Measurements from ENCODE around the gene CMYA5.
"Not testable (repeated sequence)": the region's sequence is repeated elsewhere in the genome, so short reads cannot be mapped to it uniquely, and the experiment has no call there.

CMYA5 gene

GRCh38 chr5:79702606-79703380 lies 13.2 kb downstream of the CMYA5 start:
- peak; percentile 21 for DNase-seq (ENCODE audit: low spot score)

- DNase-seq (ENCODE audit: low spot score) = no peak
These were observed 13.7 kb downstream of the CMYA5 start for GRCh38 chr5:79703381-79703645.

- DNase-seq (ENCODE audit: low spot score) = no peak
These were observed 14.9 kb downstream of the CMYA5 start for GRCh38 chr5:79704553-79704952.

GRCh38 chr5:79705632-79706031 lies 16.0 kb downstream of the CMYA5 start:
- no peak for DNase-seq (ENCODE audit: low spot score)

- DNase-seq (ENCODE audit: low spot score) = not testable (repeated sequence)
These were observed 16.7 kb downstream of the CMYA5 start for GRCh38 chr5:79706317-79706716.

- DNase-seq (ENCODE audit: low spot score) = no peak
These were observed 17.9 kb downstream of the CMYA5 start for GRCh38 chr5:79707535-79707934.

GRCh38 chr5:79712741-79713140 lies 23.1 kb downstream of the CMYA5 start:
- no peak for DNase-seq (ENCODE audit: low spot score)

GRCh38 chr5:79713727-79714126 lies 24.1 kb downstream of the CMYA5 start:
- no peak for DNase-seq (ENCODE audit: low spot score)

- DNase-seq (ENCODE audit: low spot score) = no peak
These were observed 27.2 kb downstream of the CMYA5 start for GRCh38 chr5:79716839-79717238.

GRCh38 chr5:79720096-79720495 lies 30.5 kb downstream of the CMYA5 start:
- no peak for DNase-seq (ENCODE audit: low spot score)

GRCh38 chr5:79727451-79728355 lies 38.1 kb downstream of the CMYA5 start:
- no peak for DNase-seq (ENCODE audit: low spot score)

GRCh38 chr5:79728396-79728795 lies 38.8 kb downstream of the CMYA5 start:
- DNase-seq (ENCODE audit: low spot score) = no peak

GRCh38 chr5:79729679-79730078 lies 40.0 kb downstream of the CMYA5 start:
- DNase-seq (ENCODE audit: low spot score) = no peak

- no peak for DNase-seq (ENCODE audit: low spot score)
These were observed 40.9 kb downstream of the CMYA5 start for GRCh38 chr5:79730564-79730963.

- DNase-seq (ENCODE audit: low spot score) = no peak
These were observed 42.1 kb downstream of the CMYA5 start for GRCh38 chr5:79731775-79732174.

- no peak for DNase-seq (ENCODE audit: low spot score)
These were observed 47.2 kb downstream of the CMYA5 start for GRCh38 chr5:79736528-79737514.

GRCh38 chr5:79738349-79738748 lies 48.7 kb downstream of the CMYA5 start:
- DNase-seq (ENCODE audit: low spot score) = no peak

GRCh38 chr5:79742549-79743136 lies 53.0 kb downstream of the CMYA5 start:
- no peak for DNase-seq (ENCODE audit: low spot score)

- DNase-seq (ENCODE audit: low spot score) = no peak
These were observed 54.4 kb downstream of the CMYA5 start for GRCh38 chr5:79743846-79744605.

GRCh38 chr5:79745255-79745654 lies 55.6 kb downstream of the CMYA5 start:
- DNase-seq (ENCODE audit: low spot score) = no peak

Measured in germinal center (tissue), 1 donor.